GM08714 (cell line): ENCODE measurements around the gene TTC9B.
"Not testable (repeated sequence)": the region's sequence is repeated elsewhere in the genome, so short reads cannot be mapped to it uniquely, and the experiment has no call there.

Source experiments
- H3K4me3 ChIP-seq: fragments of 200-500 bp; sonication (Bioruptor generic); 2 replicates; pipeline ENCODE4 v1.5.1; 2014; ENCODE audit warnings: mild to moderate bottlenecking, low read length, inconsistent platforms
- ZNF274 ChIP-seq: IDR thresholded peaks from 2 replicates; pipeline ENCODE4 v1.6.1; 2012; ENCODE audit warnings: mild to moderate bottlenecking, low read depth, low read length

The TTC9B gene

GRCh38 chr19:40192758-40193586, 25.2 kb downstream of the TTC9B start:
- no peak overlapping the region for H3K4me3 ChIP-seq
- no peak for TF ChIP-seq ZNF274

GRCh38 chr19:40191836-40192646, 26.1 kb downstream of the TTC9B start:
- H3K4me3 ChIP-seq: peak overlapping the region; percentile 92
- no peak for TF ChIP-seq ZNF274

GRCh38 chr19:40190891-40191835, 27.0 kb downstream of the TTC9B start, which contains the start of gene MAP3K10:
TSS of gene MAP3K10 (plus strand) at chr19:40191426. CDS start at chr19:40192032, 606 bp downstream.
- TF ChIP-seq ZNF274: no peak
- peak within 1 kb of the TSS; percentile 92 for H3K4me3 ChIP-seq

- no peak overlapping the region for H3K4me3 ChIP-seq
- TF ChIP-seq ZNF274: no peak
Measured at GRCh38 chr19:40184273-40184672, 33.9 kb downstream of the TTC9B start.

- TF ChIP-seq ZNF274: no peak
- H3K4me3 ChIP-seq: no peak overlapping the region
Measured at GRCh38 chr19:40178756-40179155, 39.4 kb downstream of the TTC9B start.

GRCh38 chr19:40177286-40178070, 40.7 kb downstream of the TTC9B start:
- TF ChIP-seq ZNF274: no peak
- H3K4me3 ChIP-seq: no peak overlapping the region

GRCh38 chr19:40175820-40176219, 42.4 kb downstream of the TTC9B start:
- no peak for TF ChIP-seq ZNF274
- H3K4me3 ChIP-seq: no peak overlapping the region

- H3K4me3 ChIP-seq: no peak overlapping the region
- TF ChIP-seq ZNF274: no peak
Measured at GRCh38 chr19:40174092-40174491, 44.1 kb downstream of the TTC9B start.

GRCh38 chr19:40171293-40171692, 46.9 kb downstream of the TTC9B start:
- H3K4me3 ChIP-seq: not testable (repeated sequence)

GRCh38 chr19:40170303-40170989, 47.7 kb downstream of the TTC9B start:
- H3K4me3 ChIP-seq: not testable (repeated sequence)

- not testable (repeated sequence) for H3K4me3 ChIP-seq
Measured at GRCh38 chr19:40169482-40170302, 48.5 kb downstream of the TTC9B start.
